ENCODE measurements around the gene PPP1R12C.

DNA sequence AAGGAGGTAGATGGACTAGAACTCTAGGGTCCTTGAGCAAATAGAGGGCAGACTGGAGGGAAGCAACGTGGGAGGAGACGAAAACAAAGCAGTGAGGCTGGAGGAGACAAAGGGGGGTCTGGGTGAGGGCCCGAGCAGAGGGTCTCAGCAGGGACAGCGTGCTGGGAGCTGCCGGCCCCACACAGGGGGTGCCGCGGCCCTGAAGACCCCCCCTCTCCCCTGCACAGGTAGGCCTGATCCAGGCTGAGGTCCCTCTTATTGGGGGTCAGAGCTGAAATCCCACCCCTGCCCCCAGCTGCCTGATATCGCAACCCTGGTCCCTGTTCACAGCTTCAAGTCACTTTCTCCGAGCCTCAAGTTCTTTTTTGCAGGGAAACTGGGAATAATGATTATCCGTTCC lies 33.0 kb downstream of the PPP1R12C start:
- TF ChIP-seq, protein P1, sequence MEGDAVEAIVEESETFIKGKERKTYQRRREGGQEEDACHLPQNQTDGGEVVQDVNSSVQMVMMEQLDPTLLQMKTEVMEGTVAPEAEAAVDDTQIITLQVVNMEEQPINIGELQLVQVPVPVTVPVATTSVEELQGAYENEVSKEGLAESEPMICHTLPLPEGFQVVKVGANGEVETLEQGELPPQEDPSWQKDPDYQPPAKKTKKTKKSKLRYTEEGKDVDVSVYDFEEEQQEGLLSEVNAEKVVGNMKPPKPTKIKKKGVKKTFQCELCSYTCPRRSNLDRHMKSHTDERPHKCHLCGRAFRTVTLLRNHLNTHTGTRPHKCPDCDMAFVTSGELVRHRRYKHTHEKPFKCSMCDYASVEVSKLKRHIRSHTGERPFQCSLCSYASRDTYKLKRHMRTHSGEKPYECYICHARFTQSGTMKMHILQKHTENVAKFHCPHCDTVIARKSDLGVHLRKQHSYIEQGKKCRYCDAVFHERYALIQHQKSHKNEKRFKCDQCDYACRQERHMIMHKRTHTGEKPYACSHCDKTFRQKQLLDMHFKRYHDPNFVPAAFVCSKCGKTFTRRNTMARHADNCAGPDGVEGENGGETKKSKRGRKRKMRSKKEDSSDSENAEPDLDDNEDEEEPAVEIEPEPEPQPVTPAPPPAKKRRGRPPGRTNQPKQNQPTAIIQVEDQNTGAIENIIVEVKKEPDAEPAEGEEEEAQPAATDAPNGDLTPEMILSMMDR (conservative IDR thresholded peaks at IDR 0.05; ENCODE audit: low read depth, low read length): no peak
- TF ChIP-seq EZH2 (IDR thresholded peaks at IDR 0.05; ENCODE audit: low read length, unreplicated experiment): no peak
